Mucosa of rectum (tissue), 2 donors: ENCODE data around the gene PCBP3.

Experiments used
- H3K27ac ChIP-seq, 2 donors: one replicate each; pipeline ENCODE4 v1.7.0; 2013; ENCODE audit warnings: inconsistent platforms in 2 of 2, low read depth in 2 of 2, low read length in 2 of 2
- H3K27me3 ChIP-seq, 2 donors: one replicate each; pipeline ENCODE4 v1.7.0; 2013; ENCODE audit warnings: low read length in 2 of 2; ENCODE audit not compliant: control insufficient read depth in 2 of 2, insufficient read depth in 2 of 2
- H3K36me3 ChIP-seq, 2 donors: one replicate each; pipeline ENCODE4 v1.7.0; 2013; ENCODE audit warnings: low read length in 2 of 2; ENCODE audit not compliant: control insufficient read depth in 2 of 2, insufficient read depth in 2 of 2
- H3K4me1 ChIP-seq, 2 donors: one replicate each; pipeline ENCODE4 v1.7.0; 2013; ENCODE audit warnings: low read length in 2 of 2, mild to moderate bottlenecking in 1 of 2; ENCODE audit not compliant: control insufficient read depth in 2 of 2, insufficient read depth in 2 of 2
- H3K4me3 ChIP-seq, 2 donors: one replicate each; pipeline ENCODE4 v1.7.0; 2013; ENCODE audit warnings: low read length in 2 of 2
- H3K9ac ChIP-seq, 2 donors: one replicate each; pipeline ENCODE4 v1.7.0; 2013; ENCODE audit warnings: low read length in 2 of 2, low read depth in 1 of 2, mild to moderate bottlenecking in 1 of 2
- H3K9me3 ChIP-seq, 2 donors: one replicate each; pipeline ENCODE4 v1.7.0; 2013; ENCODE audit warnings: low read length in 2 of 2; ENCODE audit not compliant: control insufficient read depth in 2 of 2
- donor health status: healthy.
- donor health status: Normal muscosa, but diverticular disease.

The PCBP3 gene

DNA sequence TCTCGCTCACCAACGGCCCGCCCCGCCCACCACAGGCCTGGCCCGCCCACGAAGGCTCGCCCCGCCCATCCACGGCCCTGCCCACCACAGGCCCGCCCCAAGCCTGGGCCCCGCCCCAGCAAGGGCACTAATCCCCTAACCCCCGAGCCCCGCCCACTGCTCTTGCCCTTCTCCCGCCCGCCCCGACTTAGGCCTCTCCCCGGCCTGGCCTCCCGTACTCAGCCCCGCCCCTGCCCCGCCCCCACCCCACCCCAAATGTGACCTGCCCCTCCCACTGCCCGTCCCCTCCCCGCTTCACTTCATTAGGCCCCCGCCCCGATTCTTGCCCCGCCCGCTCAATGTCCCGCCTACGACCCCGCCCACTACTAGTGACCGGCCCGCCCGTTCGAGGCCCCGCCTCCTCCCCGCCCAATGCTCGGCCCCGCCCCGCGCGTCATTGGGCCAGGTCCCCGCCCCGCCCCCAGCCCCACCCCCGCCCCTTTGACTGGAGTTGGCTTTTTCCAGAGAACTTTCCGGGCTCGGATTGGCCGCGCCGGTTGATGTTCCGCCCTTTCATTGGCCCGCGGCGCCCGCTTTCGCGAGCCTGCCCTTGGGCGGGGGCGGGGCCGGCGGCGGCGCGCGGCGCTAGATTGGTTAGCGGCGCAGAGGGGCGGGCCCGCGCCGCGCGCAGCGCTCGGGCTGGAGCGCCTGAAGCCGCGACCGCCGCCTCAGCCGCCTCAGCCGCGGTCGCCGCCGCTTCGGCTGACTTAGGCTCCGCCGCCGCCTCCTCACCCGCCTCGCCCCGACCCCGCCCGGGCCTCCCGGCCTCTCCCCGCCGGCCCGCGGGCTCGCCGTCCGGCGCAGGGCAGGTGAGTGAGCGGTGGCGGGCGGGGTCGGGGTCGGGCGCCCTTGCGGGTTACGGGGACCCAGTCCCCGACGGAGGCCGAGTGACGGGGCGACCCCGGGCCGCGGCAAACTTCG lies at the start of gene PCBP3:
Gene PCBP3, plus strand, starts transcription at position 705 of the 960 bp plus-strand sequence. CDS start 206,361 bp downstream, outside the sequence.
- peak within 1 kb of the TSS; percentile 20 to 23 for H3K4me3 ChIP-seq
- H3K9ac ChIP-seq, result no peak within 1 kb of the TSS
- H3K4me1 ChIP-seq, result peaks cover 4 to 5% of the 10 kb centered on the region in 2 donors
- no peaks in the 10 kb centered on the region for H3K9me3 ChIP-seq
- peaks cover 6 to 13% of the 10 kb centered on the region in 2 donors for H3K27me3 ChIP-seq
- H3K27ac ChIP-seq, result peak within 1 kb of the TSS in 1 of 2 donors; percentile 63
- H3K36me3 ChIP-seq, result no peaks in the 10 kb centered on the region

DNA sequence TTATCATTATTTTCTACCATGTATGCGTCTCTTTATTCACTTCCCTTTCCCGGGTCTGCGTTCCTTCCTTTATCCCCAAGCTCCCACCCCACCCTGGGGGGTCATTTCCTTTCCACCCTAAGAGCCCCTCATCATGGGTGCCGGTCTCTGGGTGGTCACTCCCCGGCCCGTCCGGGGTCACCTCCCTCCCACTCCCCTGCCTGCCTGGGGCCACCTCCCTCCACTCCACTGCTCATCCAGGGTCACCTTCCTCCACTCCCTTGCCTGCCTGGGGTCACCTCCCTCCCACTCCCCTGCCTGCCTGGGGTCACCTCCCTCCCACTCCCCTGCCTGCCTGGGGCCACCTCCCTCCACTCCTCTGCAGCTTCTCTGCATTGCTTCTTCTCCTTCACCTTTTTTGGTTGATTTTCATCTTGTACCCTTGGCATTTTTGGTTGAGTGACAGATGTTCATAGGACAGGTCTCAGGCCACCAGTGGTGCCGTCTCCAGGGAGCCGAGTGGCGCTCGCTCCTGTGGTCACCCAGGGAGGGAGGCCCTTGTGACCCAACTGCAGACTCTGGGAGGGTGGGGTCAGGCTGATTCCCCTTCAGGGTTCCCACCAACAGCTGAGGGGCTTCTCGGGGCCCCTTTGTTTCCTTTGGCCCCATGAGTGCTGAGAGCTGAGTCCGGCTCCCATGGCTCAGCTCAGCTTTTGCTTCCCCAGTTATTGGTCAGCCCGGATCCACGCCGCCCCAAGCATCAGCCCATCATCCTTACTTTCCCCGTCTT lies 48.6 kb upstream of the PCBP3 start:
- H3K4me1 ChIP-seq, result no peaks in the 10 kb centered on the region
- H3K27me3 ChIP-seq, result peaks cover 0 to 4% of the 10 kb centered on the region in 2 donors
- no peaks in the 10 kb centered on the region for H3K36me3 ChIP-seq
- H3K4me3 ChIP-seq, result no peak overlapping the region
- H3K9me3 ChIP-seq, result no peaks in the 10 kb centered on the region
- H3K27ac ChIP-seq, result no peak overlapping the region
- H3K9ac ChIP-seq, result no peak overlapping the region

- no peak overlapping the region for H3K4me3 ChIP-seq
- no peaks in the 10 kb centered on the region for H3K9me3 ChIP-seq
- H3K36me3 ChIP-seq, result no peaks in the 10 kb centered on the region
- no peak overlapping the region for H3K27ac ChIP-seq
- H3K4me1 ChIP-seq, result no peaks in the 10 kb centered on the region
- H3K9ac ChIP-seq, result no peak overlapping the region
- peaks cover 0 to 4% of the 10 kb centered on the region in 2 donors for H3K27me3 ChIP-seq
Measured at GRCh38 chr21:45595574-45596295, 47.8 kb upstream of the PCBP3 start.

DNA sequence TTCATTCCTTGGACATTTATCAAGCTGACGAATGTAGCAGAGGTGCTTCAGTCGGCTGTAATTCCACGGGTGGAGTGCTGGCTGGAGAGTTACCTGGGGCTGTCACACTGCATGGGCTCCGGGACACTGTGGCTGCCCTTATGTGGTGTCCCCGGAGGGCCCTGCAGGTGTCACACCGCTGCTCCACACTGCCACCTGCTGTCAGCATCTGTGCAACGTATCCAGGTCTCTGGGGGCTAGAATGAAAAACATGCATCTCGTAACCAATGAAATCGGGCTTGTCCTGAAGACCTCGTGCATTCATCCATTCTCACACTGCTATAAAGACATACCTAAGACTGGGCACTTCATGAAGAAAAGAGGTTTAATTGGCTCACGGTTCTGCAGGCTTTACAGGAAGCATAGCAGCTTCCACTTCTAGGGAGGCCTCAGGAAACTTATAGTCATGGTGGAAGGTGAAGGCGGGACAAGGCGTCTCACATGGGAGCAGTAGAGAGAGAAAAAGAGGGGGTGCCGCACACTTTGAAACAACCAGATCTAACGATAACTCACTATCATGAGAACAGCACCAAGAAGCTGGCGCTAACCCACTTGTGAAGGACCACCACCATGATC lies 46.7 kb upstream of the PCBP3 start:
- no peaks in the 10 kb centered on the region for H3K4me1 ChIP-seq
- H3K27me3 ChIP-seq, result no peaks in the 10 kb centered on the region
- no peaks in the 10 kb centered on the region for H3K36me3 ChIP-seq
- H3K9me3 ChIP-seq, result no peaks in the 10 kb centered on the region
- H3K4me3 ChIP-seq, result no peak overlapping the region
- no peak overlapping the region for H3K9ac ChIP-seq
- no peak overlapping the region for H3K27ac ChIP-seq

GRCh38 chr21:45598109-45598508 lies 45.4 kb upstream of the PCBP3 start:
- Histone ChIP-seq H3K4me3 (no peak overlapping the region), H3K27ac (no peak overlapping the region), H3K9ac (no peak overlapping the region), H3K9me3 (no peaks in the 10 kb centered on the region), H3K27me3 (no peaks in the 10 kb centered on the region), H3K4me1 (no peaks in the 10 kb centered on the region), H3K36me3 (no peaks in the 10 kb centered on the region)

DNA sequence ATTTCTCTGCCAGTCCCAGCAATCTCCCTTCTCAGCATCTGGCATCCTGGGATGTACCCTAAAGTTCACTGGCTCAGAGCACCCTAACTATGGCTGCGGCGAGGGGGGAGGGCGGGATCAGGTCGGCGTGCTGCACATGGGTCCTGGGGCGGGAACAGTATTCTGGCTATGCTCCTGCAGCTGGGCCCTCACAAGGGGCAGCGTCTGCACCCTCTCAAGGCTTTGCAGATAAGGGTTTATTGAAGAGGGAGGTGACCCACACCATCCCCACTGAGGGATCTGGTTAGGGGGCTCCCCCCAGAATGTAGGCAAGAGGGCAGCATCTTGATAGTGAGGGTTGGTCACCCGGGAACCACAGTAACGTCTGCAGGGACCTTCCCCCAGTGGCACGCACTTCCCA lies 44.9 kb upstream of the PCBP3 start:
- Histone ChIP-seq H3K27ac (no peak overlapping the region), H3K9ac (no peak overlapping the region), H3K4me3 (no peak overlapping the region), H3K27me3 (no peaks in the 10 kb centered on the region), H3K36me3 (no peaks in the 10 kb centered on the region), H3K9me3 (no peaks in the 10 kb centered on the region), H3K4me1 (no peaks in the 10 kb centered on the region)

- Histone ChIP-seq H3K27ac (no peak overlapping the region), H3K27me3 (no peaks in the 10 kb centered on the region), H3K4me3 (no peak overlapping the region)
Measured at GRCh38 chr21:45599146-45599581, 44.4 kb upstream of the PCBP3 start.

DNA sequence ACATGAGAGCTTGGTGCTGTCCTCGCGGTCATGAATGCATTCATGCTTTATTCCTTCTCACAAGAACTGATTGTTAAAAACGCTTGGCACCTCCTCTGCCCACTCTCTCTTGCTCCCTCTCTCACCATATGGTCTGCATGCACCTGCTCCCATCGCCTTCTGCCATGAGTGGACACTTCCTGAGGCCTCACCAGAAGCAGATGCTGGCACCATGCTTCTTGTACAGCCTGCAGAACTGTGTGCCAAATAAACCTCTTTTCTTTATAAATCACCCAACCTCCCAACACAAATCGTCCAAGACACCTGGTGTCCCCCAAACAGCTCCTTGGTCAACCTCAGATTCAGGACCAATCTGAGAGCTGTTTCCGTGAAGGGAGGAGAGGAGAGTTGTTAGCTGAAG lies 43.3 kb upstream of the PCBP3 start:
- no peaks in the 10 kb centered on the region for H3K27me3 ChIP-seq
- no peak overlapping the region for H3K27ac ChIP-seq
- H3K36me3 ChIP-seq, result no peaks in the 10 kb centered on the region
- no peaks in the 10 kb centered on the region for H3K9me3 ChIP-seq
- no peaks in the 10 kb centered on the region for H3K4me1 ChIP-seq
- no peak overlapping the region for H3K9ac ChIP-seq
- no peak overlapping the region for H3K4me3 ChIP-seq

More at GRCh38 chr21:45599146-45599581, 44.4 kb upstream of the PCBP3 start:
- Histone ChIP-seq H3K9ac (no peak overlapping the region), H3K36me3 (no peaks in the 10 kb centered on the region), H3K9me3 (no peaks in the 10 kb centered on the region), H3K4me1 (no peaks in the 10 kb centered on the region)

- no peak overlapping the region for H3K27ac ChIP-seq
- no peaks in the 10 kb centered on the region for H3K9me3 ChIP-seq
- no peaks in the 10 kb centered on the region for H3K4me1 ChIP-seq
- no peak overlapping the region for H3K4me3 ChIP-seq
- no peaks in the 10 kb centered on the region for H3K27me3 ChIP-seq
- H3K9ac ChIP-seq, result no peak overlapping the region
- H3K36me3 ChIP-seq, result no peaks in the 10 kb centered on the region
Measured at GRCh38 chr21:45601551-45601950, 42.0 kb upstream of the PCBP3 start.
